Measurements from ENCODE around the gene EFNB1. TPM values are rescaled to one million over a fixed set of nuclear protein-coding genes. Genes with fewer than 3 reads are reported as not detected.
A peak's percentile ranks its signal among the peaks of the same experiment; 100 is the strongest.

The EFNB1 gene
- total RNA-seq, 4 donors from 2014 or later, result 97.8 to 109 (median 102) TPM

- WGBS, 2 donors, result 30 to 63% methylated on average over 3 to 4 of the region's 4 CpGs
- TF ChIP-seq POLR2A (IDR thresholded peaks at IDR 0.05), result no peak
- H3K4me3 ChIP-seq (ENCODE audit: low read depth, poor library complexity, severe bottlenecking), result no peak overlapping the region
- peak in 1 of 2 donors; percentile 54 for DNase-seq (ENCODE audit: low spot score in 2 of 2)
- intact Hi-C loops (cut with DNase I; ENCODE audit: low total_unique reads), result no loop called here
These were observed 5.1 kb downstream of the EFNB1 start for GRCh38 chrX:68833855-68834331.

- intact Hi-C loops (cut with DNase I; ENCODE audit: low total_unique reads), result no loop called here
- no peak overlapping the region for H3K4me3 ChIP-seq (ENCODE audit: low read depth, poor library complexity, severe bottlenecking)
- DNase-seq (ENCODE audit: low spot score in 2 of 2), result peak in 1 of 2 donors; percentile 78
- TF ChIP-seq CTCF (IDR thresholded peaks at IDR 0.05) (no peak), POLR2A (IDR thresholded peaks at IDR 0.05) (no peak)
- WGBS, 2 donors, result 59 to 67% methylated on average over 3 to 7 of the region's 7 CpGs
These were observed 5.7 kb downstream of the EFNB1 start for GRCh38 chrX:68834371-68835103.

GRCh38 chrX:68835104-68835442 lies 6.3 kb downstream of the EFNB1 start:
- intact Hi-C loops (cut with DNase I; ENCODE audit: low total_unique reads), result no loop called here
- 54 to 59% methylated on average over 1 to 3 of the region's 3 CpGs for WGBS, 2 donors
- TF ChIP-seq CTCF (IDR thresholded peaks at IDR 0.05) (no peak), POLR2A (IDR thresholded peaks at IDR 0.05) (no peak)
- DNase-seq (ENCODE audit: low spot score in 2 of 2), result no peak
- no peak overlapping the region for H3K4me3 ChIP-seq (ENCODE audit: low read depth, poor library complexity, severe bottlenecking)

GRCh38 chrX:68835468-68835867 lies 6.6 kb downstream of the EFNB1 start:
- DNase-seq (ENCODE audit: low spot score in 2 of 2), result peak in 1 of 2 donors; percentile 46
- 59 to 61% methylated on average over 5 of the region's 5 CpGs for WGBS, 2 donors
- H3K4me3 ChIP-seq (ENCODE audit: low read depth, poor library complexity, severe bottlenecking), result no peak overlapping the region
- no peak for TF ChIP-seq CTCF (IDR thresholded peaks at IDR 0.05)
- intact Hi-C loops (cut with DNase I; ENCODE audit: low total_unique reads), result no loop called here

GRCh38 chrX:68837119-68837518 lies 8.3 kb downstream of the EFNB1 start:
- 60 to 67% methylated on average over 3 of the region's 3 CpGs for WGBS, 2 donors
- TF ChIP-seq CTCF (IDR thresholded peaks at IDR 0.05) (no peak), POLR2A (IDR thresholded peaks at IDR 0.05) (no peak)
- no peak overlapping the region for H3K4me3 ChIP-seq (ENCODE audit: low read depth, poor library complexity, severe bottlenecking)
- intact Hi-C loops (cut with DNase I; ENCODE audit: low total_unique reads), result no loop called here
- DNase-seq (ENCODE audit: low spot score in 2 of 2), result no peak

- DNase-seq (ENCODE audit: low spot score in 2 of 2), result peak in 1 of 2 donors; percentile 73
- WGBS, 2 donors, result 50 to 77% methylated on average over 2 to 7 of the region's 8 CpGs
- no peak overlapping the region for H3K4me3 ChIP-seq (ENCODE audit: low read depth, poor library complexity, severe bottlenecking)
- intact Hi-C loops (cut with DNase I; ENCODE audit: low total_unique reads), result no loop called here
- no peak for TF ChIP-seq CTCF (IDR thresholded peaks at IDR 0.05)
- TF ChIP-seq POLR2A (IDR thresholded peaks at IDR 0.05), result no peak
These were observed 9.7 kb downstream of the EFNB1 start for GRCh38 chrX:68838571-68838910.
